Smooth muscle cell (in vitro differentiated cells): ENCODE measurements around the gene CACNA2D3. TPM values are rescaled to one million over a fixed set of nuclear protein-coding genes. Genes with fewer than 3 reads are reported as not detected.

ENCODE experiments used
- DNase-seq: peaks from one replicate; lab custom pipeline; 2025; ENCODE audit not compliant: unreplicated experiment; lab: John Stamatoyannopoulos, UW
- H2AFZ ChIP-seq: fragments of 200-600 bp; sonication (generic); 2 replicates; pipeline ENCODE4 v1.6.0; 2016; ENCODE audit warnings: antibody characterized with exemption, low read depth, mild to moderate bottlenecking
- H3F3A ChIP-seq: fragments of 200-600 bp; sonication (generic); 2 replicates; pipeline ENCODE4 v1.6.0; 2017; ENCODE audit warnings: antibody characterized with exemption, low read depth
- H3K27ac ChIP-seq: fragments of 200-600 bp; sonication (generic); 2 replicates; pipeline ENCODE4 v1.5.1; 2016; ENCODE audit warnings: low read depth, mild to moderate bottlenecking
- H3K27me3 ChIP-seq: fragments of 200-600 bp; sonication (generic); 2 replicates; pipeline ENCODE4 v1.6.1; 2016; ENCODE audit warnings: low read depth, mild to moderate bottlenecking
- H3K36me3 ChIP-seq: fragments of 200-600 bp; sonication (generic); 2 replicates; pipeline ENCODE4 v1.5.1; 2016; ENCODE audit warnings: low read depth
- H3K4me1 ChIP-seq: fragments of 200-600 bp; sonication (generic); 2 replicates; pipeline ENCODE4 v1.5.1; 2016; ENCODE audit warnings: low read depth
- H3K4me2 ChIP-seq: fragments of 200-600 bp; sonication (generic); 2 replicates; pipeline ENCODE4 v1.6.0; 2016; ENCODE audit warnings: mild to moderate bottlenecking
- H3K4me3 ChIP-seq: fragments of 200-600 bp; sonication (generic); 2 replicates; pipeline ENCODE4 v1.5.1; 2016; ENCODE audit warnings: mild to moderate bottlenecking
- H3K79me2 ChIP-seq: fragments of 200-600 bp; sonication (generic); 2 replicates; pipeline ENCODE4 v1.6.0; 2016; ENCODE audit warnings: low read depth, mild to moderate bottlenecking
- H3K9ac ChIP-seq: fragments of 200-600 bp; sonication (generic); 2 replicates; pipeline ENCODE4 v1.6.0; 2016; ENCODE audit warnings: low read depth
- H3K9me3 ChIP-seq: fragments of 200-600 bp; sonication (generic); replicated peaks from 2 replicates; pipeline ENCODE4 v1.5.1; 2016; ENCODE audit warnings: low read depth
- H4K20me1 ChIP-seq: fragments of 200-600 bp; sonication (generic); 2 replicates; pipeline ENCODE4 v1.6.0; 2016; ENCODE audit warnings: low read depth
- CTCF ChIP-seq: fragments of 200-600 bp; sonication (generic); IDR thresholded peaks from 2 replicates; pipeline ENCODE4 v1.5.1; 2017; ENCODE audit warnings: borderline replicate concordance, mild to moderate bottlenecking, antibody characterized with exemption; ENCODE audit not compliant: insufficient read depth, poor library complexity, severe bottlenecking
- WGBS: methylation state at CpG from one replicate; pipeline ENCODE4 v1.1.7; 2016; ENCODE audit warnings: low lambda C conversion rate; 5-methylcytosine and 5-hydroxymethylcytosine counted together
- polyA plus RNA-seq: library from polyadenylated mRNA; unstranded; fragments of >200 nt; fragmentation: Nextera tagmentation; extraction: Ambion mirVana; gene quantifications from 2 replicates; pipeline ENCODE4 v1.2.1, GENCODE V29; 2016
- total RNA-seq: library from RNA; depleted of rRNA; stranded (reverse); fragments of >200 nt; gene quantifications from 2 replicates; pipeline ENCODE4 v1.2.3, GENCODE V29; 2014

The CACNA2D3 gene
- total and polyA plus RNA-seq, 2 experiments from 2014 or later = 0.15 to 0.90 TPM

GRCh38 chr3:54939557-54940300, 817.4 kb downstream of the CACNA2D3 start:
- H3K9me3 ChIP-seq = no peaks in the 10 kb centered on the region
- H3F3A ChIP-seq = no peaks in the 10 kb centered on the region
- no peak overlapping the region for H3K27ac ChIP-seq
- H3K9ac ChIP-seq = no peak overlapping the region
- H4K20me1 ChIP-seq = no peaks in the 10 kb centered on the region
- H2AFZ ChIP-seq = no peak overlapping the region
- no peaks in the 10 kb centered on the region for H3K79me2 ChIP-seq
- H3K4me3 ChIP-seq = no peak overlapping the region
- H3K36me3 ChIP-seq = no peaks in the 10 kb centered on the region
- no peaks in the 10 kb centered on the region for H3K4me1 ChIP-seq
- WGBS = 73% methylated on average over 6 of the region's 6 CpGs
- no peak for DNase-seq
- no peak for TF ChIP-seq CTCF
- H3K27me3 ChIP-seq = no peaks in the 10 kb centered on the region
- H3K4me2 ChIP-seq = no peak overlapping the region

- Histone ChIP-seq H3K36me3 (no peaks in the 10 kb centered on the region), H3K27ac (no peak overlapping the region), H3K4me2 (no peak overlapping the region), H3F3A (no peaks in the 10 kb centered on the region), H4K20me1 (no peaks in the 10 kb centered on the region), H3K27me3 (no peaks in the 10 kb centered on the region), H2AFZ (no peak overlapping the region), H3K4me1 (no peaks in the 10 kb centered on the region), H3K9me3 (no peaks in the 10 kb centered on the region), H3K9ac (no peak overlapping the region), H3K79me2 (no peaks in the 10 kb centered on the region), H3K4me3 (no peak overlapping the region)
- no peak for DNase-seq
- WGBS = 82% methylated on average over 2 of the region's 2 CpGs
- TF ChIP-seq CTCF = no peak
These were observed 818.6 kb downstream of the CACNA2D3 start for GRCh38 chr3:54940971-54941370.

GRCh38 chr3:54941690-54942362, 819.5 kb downstream of the CACNA2D3 start:
- no peaks in the 10 kb centered on the region for H4K20me1 ChIP-seq
- no peak for TF ChIP-seq CTCF
- no peaks in the 10 kb centered on the region for H3K27me3 ChIP-seq
- no peak for DNase-seq
- no peak overlapping the region for H2AFZ ChIP-seq
- no peaks in the 10 kb centered on the region for H3K9me3 ChIP-seq
- H3K9ac ChIP-seq = no peak overlapping the region
- WGBS = 93% methylated on average over 7 of the region's 7 CpGs
- no peak overlapping the region for H3K4me3 ChIP-seq
- no peaks in the 10 kb centered on the region for H3K4me1 ChIP-seq
- no peaks in the 10 kb centered on the region for H3K79me2 ChIP-seq
- no peak overlapping the region for H3K27ac ChIP-seq
- no peak overlapping the region for H3K4me2 ChIP-seq
- no peaks in the 10 kb centered on the region for H3F3A ChIP-seq
- no peaks in the 10 kb centered on the region for H3K36me3 ChIP-seq
